Endodermal cell (in vitro differentiated cells): ENCODE measurements around the gene CLCNKB. TPM values are rescaled to one million over a fixed set of nuclear protein-coding genes. Genes with fewer than 3 reads are reported as not detected.
A peak's percentile ranks its signal among the peaks of the same experiment; 100 is the strongest.
"Not testable (repeated sequence)": the region's sequence is repeated elsewhere in the genome, so short reads cannot be mapped to it uniquely, and the experiment has no call there.

Source experiments
- DNase-seq: peaks from one replicate; pipeline ENCODE4 v3.0.0-alpha.2; 2017
- H3K27ac ChIP-seq: 2 replicates; pipeline ENCODE4 v1.5.1; 2013; ENCODE audit warnings: mild to moderate bottlenecking, low read depth, low read length, moderate library complexity
- H3K27me3 ChIP-seq: 2 replicates; pipeline ENCODE4 v1.6.1; 2013; ENCODE audit warnings: mild to moderate bottlenecking, low read length, moderate library complexity; ENCODE audit not compliant: insufficient read depth, control insufficient read depth, poor library complexity, severe bottlenecking
- H3K36me3 ChIP-seq: 2 replicates; pipeline ENCODE4 v1.7.0; 2013; ENCODE audit warnings: mild to moderate bottlenecking, low read length, moderate library complexity; ENCODE audit not compliant: control insufficient read depth, insufficient read depth
- H3K4me1 ChIP-seq: one replicate; pipeline ENCODE4 v1.7.0; 2013; ENCODE audit warnings: low read length; ENCODE audit not compliant: control insufficient read depth, insufficient read depth
- H3K4me3 ChIP-seq: 2 replicates; pipeline ENCODE4 v1.5.1; 2013; ENCODE audit warnings: mild to moderate bottlenecking, low read length, moderate library complexity
- H3K9ac ChIP-seq: 2 replicates; pipeline ENCODE4 v1.6.1; 2013; ENCODE audit warnings: mild to moderate bottlenecking, low read length, moderate library complexity; ENCODE audit not compliant: poor library complexity, severe bottlenecking; ENCODE audit errors: extremely low read depth
- H3K9me3 ChIP-seq: 2 replicates; pipeline ENCODE4 v1.6.1; 2013; ENCODE audit warnings: mild to moderate bottlenecking, low read length, moderate library complexity; ENCODE audit not compliant: control insufficient read depth
- H3K27ac Mint-ChIP-seq: 2 replicates; pipeline ENCODE4 v1.8.0; 2020; ENCODE audit warnings: mixed read lengths
- H3K27me3 Mint-ChIP-seq: 2 replicates; pipeline ENCODE4 v1.8.0; 2021; ENCODE audit warnings: mild to moderate bottlenecking, mixed read lengths; ENCODE audit not compliant: insufficient read depth
- H3K36me3 Mint-ChIP-seq: 2 replicates; pipeline ENCODE4 v1.8.0; 2020; ENCODE audit warnings: low read depth, mixed read lengths
- H3K4me1 Mint-ChIP-seq: 2 replicates; pipeline ENCODE4 v1.8.0; 2020; ENCODE audit warnings: mixed read lengths
- H3K4me3 Mint-ChIP-seq: 2 replicates; pipeline ENCODE4 v1.8.0; 2020; ENCODE audit warnings: mild to moderate bottlenecking, moderate library complexity, mixed read lengths
- H3K9me3 Mint-ChIP-seq: 2 replicates; pipeline ENCODE4 v1.8.0; 2020; ENCODE audit warnings: mild to moderate bottlenecking, mixed read lengths
- CTCF ChIP-seq: fragments of 200-600 bp; sonication (generic); conservative IDR thresholded peaks from 2 replicates; pipeline ENCODE4 v1.5.0; 2021; ENCODE audit warnings: antibody characterized with exemption, mild to moderate bottlenecking
- WGBS, 2 experiments: methylation state at CpG; one replicate each; pipeline versions ENCODE4 v1.1.5 to v1.1.7; 2013; ENCODE audit warnings: missing lambda C conversion rate in 2 of 2, mixed read lengths in 1 of 2; ENCODE audit not compliant: insufficient coverage in 1 of 2, insufficient read length in 1 of 2; 5-methylcytosine and 5-hydroxymethylcytosine counted together
- total RNA-seq, 2 donors: library from RNA; stranded (reverse); fragmentation: NEBNext Ultra II Directional in 1 of 2; extraction: Animal tissue kit (Norgen Biotek cat#: 25700) in 1 of 2; gene quantifications; 2 replicates in 1 of 2; 3 replicates in 1 of 2; pipeline ENCODE4 v1.2.1, GENCODE V29; 2021

CLCNKB gene
- total RNA-seq, 2 donors from 2014 or later, result 3.6 to 3.7 TPM

GRCh38 chr1:16026723-16027484 lies 16.7 kb upstream of the CLCNKB start:
- peaks cover 37% of the 10 kb centered on the region for H3K27me3 Mint-ChIP-seq
- H3K36me3 ChIP-seq, result no peaks in the 10 kb centered on the region
- H3K27ac ChIP-seq, result no peak overlapping the region
- H3K9ac ChIP-seq, result no peak overlapping the region
- peak; percentile 99 for DNase-seq
- peak overlapping the region; percentile 64 for H3K4me3 ChIP-seq
- H3K4me1 Mint-ChIP-seq, result peaks cover 6% of the 10 kb centered on the region
- 8 to 26% methylated on average over 6 to 33 of the region's 33 CpGs for WGBS, 2 experiments
- H3K27me3 ChIP-seq, result no peaks in the 10 kb centered on the region
- H3K4me1 ChIP-seq, result no peaks in the 10 kb centered on the region
- TF ChIP-seq CTCF, result peak; percentile 16
- H3K4me3 Mint-ChIP-seq, result peak overlapping the region; percentile 41
- no peaks in the 10 kb centered on the region for H3K9me3 ChIP-seq
- H3K27ac Mint-ChIP-seq, result no peak overlapping the region
- no peaks in the 10 kb centered on the region for H3K36me3 Mint-ChIP-seq
- no peaks in the 10 kb centered on the region for H3K9me3 Mint-ChIP-seq

GRCh38 chr1:16028237-16029002 lies 15.2 kb upstream of the CLCNKB start:
- peak; percentile 38 for TF ChIP-seq CTCF
- Mint-ChIP-seq H3K9me3 (no peaks in the 10 kb centered on the region), H3K27ac (no peak overlapping the region), H3K4me1 (peaks cover 9% of the 10 kb centered on the region), H3K27me3 (peaks cover 26% of the 10 kb centered on the region), H3K4me3 (no peak overlapping the region), H3K36me3 (no peaks in the 10 kb centered on the region)
- no peaks in the 10 kb centered on the region for H3K36me3 ChIP-seq
- H3K27ac ChIP-seq, result no peak overlapping the region
- no peak overlapping the region for H3K9ac ChIP-seq
- DNase-seq, result no peak
- WGBS, 2 experiments, result 87 to 92% methylated on average over 8 to 19 of the region's 19 CpGs
- no peaks in the 10 kb centered on the region for H3K27me3 ChIP-seq
- H3K4me3 ChIP-seq, result no peak overlapping the region
- no peaks in the 10 kb centered on the region for H3K4me1 ChIP-seq
- no peaks in the 10 kb centered on the region for H3K9me3 ChIP-seq

GRCh38 chr1:16029003-16029268 lies 14.6 kb upstream of the CLCNKB start:
- H3K27ac ChIP-seq, H3K36me3 ChIP-seq, H3K9me3 Mint-ChIP-seq, H3K27me3 ChIP-seq, H3K4me1 Mint-ChIP-seq, H3K9me3 ChIP-seq, H3K4me3 ChIP-seq, H3K4me1 ChIP-seq, DNase-seq, H3K4me3 Mint-ChIP-seq, H3K36me3 Mint-ChIP-seq, H3K27ac Mint-ChIP-seq, H3K9ac ChIP-seq: not testable (repeated sequence)
- H3K27me3 Mint-ChIP-seq, result peaks cover 24% of the 10 kb centered on the region
- WGBS, 2 experiments, result 90% methylated on average over 13 of the region's 13 CpGs; no CpG with 5 or more reads in 1 of the 2 experiments
